GM13976 (cell line): ENCODE results near the gene TMEM201.

ENCODE experiments used
- DNase-seq: peaks from one replicate; pipeline ENCODE4 v3.0.0; 2012; ENCODE audit warnings: low spot score
- in situ Hi-C: fragments of 300-500 bp; cut with MboI; formaldehyde crosslinking; loops from one replicate; pipeline ENCODE4 v1.12.0; 2022; ENCODE audit warnings: low sequenced_read_pairs, mixed read lengths, inconsistent platforms; ENCODE audit not compliant: unreplicated experiment
- TF ChIP-seq, protein P1 (sequence below): IDR thresholded peaks from 2 replicates; pipeline ENCODE4 v1.5.1; 2012; ENCODE audit warnings: borderline replicate concordance, mild to moderate bottlenecking; ENCODE audit not compliant: insufficient read depth; ENCODE audit errors: extremely low read depth, missing control alignments, control extremely low read depth

TMEM201 gene

GRCh38 chr1:9639227-9639626 lies 50.5 kb downstream of the TMEM201 start:
- in situ Hi-C loops: no loop called here
- no peak for DNase-seq
- TF ChIP-seq, protein P1, sequence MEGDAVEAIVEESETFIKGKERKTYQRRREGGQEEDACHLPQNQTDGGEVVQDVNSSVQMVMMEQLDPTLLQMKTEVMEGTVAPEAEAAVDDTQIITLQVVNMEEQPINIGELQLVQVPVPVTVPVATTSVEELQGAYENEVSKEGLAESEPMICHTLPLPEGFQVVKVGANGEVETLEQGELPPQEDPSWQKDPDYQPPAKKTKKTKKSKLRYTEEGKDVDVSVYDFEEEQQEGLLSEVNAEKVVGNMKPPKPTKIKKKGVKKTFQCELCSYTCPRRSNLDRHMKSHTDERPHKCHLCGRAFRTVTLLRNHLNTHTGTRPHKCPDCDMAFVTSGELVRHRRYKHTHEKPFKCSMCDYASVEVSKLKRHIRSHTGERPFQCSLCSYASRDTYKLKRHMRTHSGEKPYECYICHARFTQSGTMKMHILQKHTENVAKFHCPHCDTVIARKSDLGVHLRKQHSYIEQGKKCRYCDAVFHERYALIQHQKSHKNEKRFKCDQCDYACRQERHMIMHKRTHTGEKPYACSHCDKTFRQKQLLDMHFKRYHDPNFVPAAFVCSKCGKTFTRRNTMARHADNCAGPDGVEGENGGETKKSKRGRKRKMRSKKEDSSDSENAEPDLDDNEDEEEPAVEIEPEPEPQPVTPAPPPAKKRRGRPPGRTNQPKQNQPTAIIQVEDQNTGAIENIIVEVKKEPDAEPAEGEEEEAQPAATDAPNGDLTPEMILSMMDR: no peak

GRCh38 chr1:9643351-9644256 lies 54.9 kb downstream of the TMEM201 start:
- DNase-seq: no peak
- in situ Hi-C loops: no loop called here
- TF ChIP-seq, protein P1: no peak

GRCh38 chr1:9646037-9646436 lies 57.3 kb downstream of the TMEM201 start:
- no peak for DNase-seq
- in situ Hi-C loops: no loop called here
- TF ChIP-seq, protein P1: no peak

- in situ Hi-C loops: no loop called here
- TF ChIP-seq, protein P1: no peak
- no peak for DNase-seq
Observed at GRCh38 chr1:9648171-9648570, 59.5 kb downstream of the TMEM201 start.

DNA sequence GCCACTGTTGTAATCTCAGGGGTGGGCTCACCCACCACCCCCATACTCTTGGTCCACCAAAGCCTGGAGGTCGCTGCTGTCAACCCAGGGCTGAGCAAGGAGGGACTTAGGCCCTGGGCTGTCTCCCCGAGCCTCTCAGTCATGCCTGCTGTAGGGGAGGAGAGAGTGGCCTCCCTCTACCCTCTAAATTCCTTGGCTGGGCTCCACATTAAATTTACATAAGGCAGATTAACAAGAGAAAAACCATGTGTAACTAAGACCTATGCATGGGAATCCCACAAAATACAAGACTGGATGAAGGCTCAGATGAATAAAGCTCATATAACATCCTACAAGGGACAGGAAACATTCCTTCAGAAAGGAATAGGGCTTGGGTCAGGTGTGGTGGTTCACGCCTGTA lies 61.1 kb downstream of the TMEM201 start:
- DNase-seq: no peak
- in situ Hi-C loops: no loop called here
- TF ChIP-seq, protein P1: no peak

DNA sequence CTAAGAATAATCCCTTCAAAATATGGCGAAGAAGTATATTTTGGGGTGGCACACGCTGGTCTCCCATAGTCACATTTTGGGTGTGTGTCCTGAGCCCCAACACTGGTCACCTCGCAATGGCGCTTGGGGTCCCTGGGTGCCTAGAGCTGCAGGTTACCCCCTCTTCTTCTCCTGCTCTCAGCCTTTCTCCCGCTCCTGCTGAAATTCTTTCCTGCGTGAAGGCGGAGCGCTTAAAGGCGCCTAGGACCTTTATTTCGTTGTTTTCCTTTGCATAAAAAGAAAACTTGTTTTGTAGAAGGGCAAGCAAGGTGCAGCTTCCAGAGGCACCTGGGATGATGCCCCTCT lies 62.5 kb downstream of the TMEM201 start:
- no peak for DNase-seq
- TF ChIP-seq, protein P1: no peak
- in situ Hi-C loops: no loop called here
